GM12892 (cell line): ENCODE data around the gene AOX1.
"Not testable (repeated sequence)": the region's sequence is repeated elsewhere in the genome, so short reads cannot be mapped to it uniquely, and the experiment has no call there.

Experiments used
- POLR2A ChIP-seq: IDR thresholded peaks from 2 replicates; pipeline ENCODE4 v1.6.1; 2011; ENCODE audit warnings: low read depth, low read length, control low read depth
- POLR2AphosphoS5 ChIP-seq: IDR thresholded peaks from 2 replicates; pipeline ENCODE4 v1.6.1; 2011; ENCODE audit warnings: low read depth, low read length, control low read depth
- TAF1 ChIP-seq: IDR thresholded peaks from 2 replicates; pipeline ENCODE4 v1.6.1; 2011; ENCODE audit warnings: low read depth, mild to moderate bottlenecking, control low read depth, low read length, borderline replicate concordance

GRCh38 chr2:200648518-200649281 is 62.9 kb downstream of the AOX1 start:
- TF ChIP-seq POLR2A, TAF1, POLR2AphosphoS5: not testable (repeated sequence)
